ENCODE data around the gene AUTS2.

AUTS2 gene

GRCh38 chr7:70377957-70378356 is 779.7 kb downstream of the AUTS2 start:
- DNase-seq = no peak

GRCh38 chr7:70379210-70379609 is 780.9 kb downstream of the AUTS2 start:
- DNase-seq = no peak

GRCh38 chr7:70380421-70381015 is 782.2 kb downstream of the AUTS2 start:
- no peak for DNase-seq

GRCh38 chr7:70383066-70383782 is 784.9 kb downstream of the AUTS2 start:
- DNase-seq = no peak

- DNase-seq = no peak
Observed at GRCh38 chr7:70384024-70384423, 785.7 kb downstream of the AUTS2 start.

- DNase-seq = no peak
Observed at GRCh38 chr7:70384891-70385290, 786.6 kb downstream of the AUTS2 start.

GRCh38 chr7:70387217-70387616 is 788.9 kb downstream of the AUTS2 start:
- no peak for DNase-seq

- no peak for DNase-seq
Observed at GRCh38 chr7:70389531-70390151, 791.4 kb downstream of the AUTS2 start.

- no peak for DNase-seq
Observed at GRCh38 chr7:70390251-70390650, 792.0 kb downstream of the AUTS2 start.

- DNase-seq = no peak
Observed at GRCh38 chr7:70392256-70392876, 794.1 kb downstream of the AUTS2 start.

- no peak for DNase-seq
Observed at GRCh38 chr7:70392877-70393435, 794.7 kb downstream of the AUTS2 start.

- no peak for DNase-seq
Observed at GRCh38 chr7:70393956-70394355, 795.7 kb downstream of the AUTS2 start.

- DNase-seq = no peak
Observed at GRCh38 chr7:70400829-70401380, 802.6 kb downstream of the AUTS2 start.

GRCh38 chr7:70402069-70402468 is 803.8 kb downstream of the AUTS2 start:
- no peak for DNase-seq

- no peak for DNase-seq
Observed at GRCh38 chr7:70405241-70405640, 807.0 kb downstream of the AUTS2 start.

- DNase-seq = no peak
Observed at GRCh38 chr7:70406186-70406949, 808.1 kb downstream of the AUTS2 start.

- DNase-seq = no peak
Observed at GRCh38 chr7:70406950-70407209, 808.6 kb downstream of the AUTS2 start.

- DNase-seq = no peak
Observed at GRCh38 chr7:70408477-70408876, 810.2 kb downstream of the AUTS2 start.

GRCh38 chr7:70408891-70409290 is 810.6 kb downstream of the AUTS2 start:
- no peak for DNase-seq

- no peak for DNase-seq
Observed at GRCh38 chr7:70410134-70410750, 812.0 kb downstream of the AUTS2 start.

GRCh38 chr7:70414368-70414767 is 816.1 kb downstream of the AUTS2 start:
- DNase-seq = no peak

Measured in activated CD4-positive, alpha-beta T cell treated with anti-CD3 and anti-CD28 coated beads, Interleukin-2, amount 50 U/mL, for 16 hours (primary cell).